H1 (cell line): Measurements from ENCODE around the gene SAFB. TPM values are rescaled to one million over a fixed set of nuclear protein-coding genes. Genes with fewer than 3 reads are reported as not detected.

ENCODE experiments used
- CTCF ChIA-PET: fragments of 300-600 bp; sonication (Branson Sonifier 250); formaldehyde crosslinking; loops from one replicate; lab custom pipeline; 2021; ENCODE audit not compliant: partially characterized antibody; lab: Charles Lee
- POLR2A ChIA-PET: fragments of 300-600 bp; sonication (Branson Sonifier 250); formaldehyde crosslinking; loops from one replicate; lab custom pipeline; 2021; ENCODE audit warnings: inconsistent platforms; ENCODE audit not compliant: partially characterized antibody; lab: Charles Lee
- DNase-seq, 2 experiments: peaks; one replicate each; pipeline versions ENCODE4 v3.0.0 to v3.0.0-alpha.2; 2010 to 2022; ENCODE audit warnings: low spot score in 2 of 2, low read depth in 1 of 2, mixed read lengths in 1 of 2
- FAIRE-seq: peaks from 2 replicates; lab custom pipeline; 2011; peaks lifted over from hg19 to GRCh38; lab: Jason Lieb, UNC
- H2AFZ ChIP-seq: 2 replicates; pipeline ENCODE4 v1.8.1; 2012; ENCODE audit warnings: low read length, inconsistent platforms
- H2AK5ac ChIP-seq: 2 replicates; pipeline ENCODE4 v1.6.1; 2013; ENCODE audit warnings: low read depth, low read length
- H2BK120ac ChIP-seq: replicated peaks from 2 replicates; pipeline ENCODE3; 2013; ENCODE audit warnings: low read depth, low read length, inconsistent platforms
- H2BK12ac ChIP-seq: 2 replicates; pipeline ENCODE4 v1.6.1; 2013; ENCODE audit warnings: low read depth, low read length
- H2BK15ac ChIP-seq: 2 replicates; pipeline ENCODE4 v1.6.1; 2013; ENCODE audit warnings: low read length
- H2BK20ac ChIP-seq: 2 replicates; pipeline ENCODE4 v1.6.1; 2013; ENCODE audit warnings: low read length
- H2BK5ac ChIP-seq: 2 replicates; pipeline ENCODE4 v1.6.1; 2013; ENCODE audit warnings: low read depth, low read length
- H3K14ac ChIP-seq: 2 replicates; pipeline ENCODE4 v1.6.1; 2013; ENCODE audit warnings: inconsistent platforms; ENCODE audit not compliant: insufficient read length
- H3K18ac ChIP-seq: 2 replicates; pipeline ENCODE4 v1.6.1; 2013; ENCODE audit warnings: low read length; ENCODE audit errors: extremely low read depth
- H3K23ac ChIP-seq: 2 replicates; pipeline ENCODE4 v1.6.1; 2013; ENCODE audit warnings: inconsistent platforms; ENCODE audit not compliant: insufficient read length
- H3K23me2 ChIP-seq: 2 replicates; pipeline ENCODE4 v1.6.1; 2013; ENCODE audit warnings: low read depth, low read length
- H3K27ac ChIP-seq: 2 replicates; pipeline ENCODE4 v1.6.1; 2011; ENCODE audit warnings: low read depth, low read length, inconsistent platforms
- H3K27me3 ChIP-seq, 4 experiments: replicated peaks in 1 of 4; 1 replicate in 1 of 4; 2 replicates in 3 of 4; pipeline versions ENCODE4 v1.6.1 to v1.8.1; 2011 to 2013; ENCODE audit warnings: low read length in 3 of 4, mild to moderate bottlenecking in 3 of 4, inconsistent platforms in 2 of 4, mixed read lengths in 2 of 4, moderate library complexity in 1 of 4; ENCODE audit not compliant: control insufficient read depth in 3 of 4, insufficient read depth in 3 of 4; ENCODE audit errors: extremely low read depth in 1 of 4
- H3K36me3 ChIP-seq, 4 experiments: 2 replicates each; pipeline versions ENCODE4 v1.6.1 to v1.8.1; 2011 to 2013; ENCODE audit warnings: mild to moderate bottlenecking in 4 of 4, low read length in 3 of 4, moderate library complexity in 2 of 4, control low read depth in 1 of 4, inconsistent platforms in 1 of 4; ENCODE audit not compliant: insufficient read depth in 4 of 4, control insufficient read depth in 2 of 4
- H3K4ac ChIP-seq: replicated peaks from 2 replicates; pipeline ENCODE3; 2013; ENCODE audit warnings: low read length, low read depth, mixed read lengths, inconsistent platforms; ENCODE audit not compliant: insufficient read length
- H3K4me1 ChIP-seq, 4 experiments: replicated peaks in 1 of 4; 1 replicate in 1 of 4; 2 replicates in 3 of 4; pipeline versions ENCODE4 v1.6.1 to v1.8.1; 2011 to 2013; ENCODE audit warnings: low read length in 3 of 4, inconsistent platforms in 2 of 4, mixed read lengths in 1 of 4; ENCODE audit not compliant: insufficient read depth in 4 of 4, control insufficient read depth in 3 of 4
- H3K4me2 ChIP-seq, 2 experiments: 2 replicates each; pipeline versions ENCODE4 v1.6.1 to v1.8.1; 2011 to 2013; ENCODE audit warnings: low read depth in 2 of 2, low read length in 2 of 2, control low read depth in 1 of 2, inconsistent platforms in 1 of 2, mild to moderate bottlenecking in 1 of 2; ENCODE audit not compliant: insufficient read depth in 1 of 2
- H3K4me3 ChIP-seq, 4 experiments: fragments of 200-600, 300-600 bp in 1 of 4; sonication (generic), shearing (Covaris generic), sonication (Bioruptor Twin) in 1 of 4; 2 replicates each; pipeline versions ENCODE4 v1.5.1 to v1.8.1; 2011 to 2016; ENCODE audit warnings: low read length in 4 of 4, low read depth in 3 of 4, control low read depth in 2 of 4, inconsistent platforms in 2 of 4, mild to moderate bottlenecking in 2 of 4, mixed read lengths in 1 of 4, moderate library complexity in 1 of 4; ENCODE audit not compliant: insufficient read depth in 2 of 4; ENCODE audit errors: extremely low read depth in 1 of 4
- H3K56ac ChIP-seq: replicated peaks from 2 replicates; pipeline ENCODE3; 2013; ENCODE audit warnings: low read depth, mild to moderate bottlenecking, mixed read lengths, low read length, inconsistent platforms; ENCODE audit not compliant: insufficient read length
- H3K79me1 ChIP-seq: 2 replicates; pipeline ENCODE4 v1.6.1; 2013; ENCODE audit warnings: low read depth, low read length, control low read depth
- H3K79me2 ChIP-seq, 2 experiments: 2 replicates each; pipeline versions ENCODE4 v1.6.1 to v1.8.1; 2012 to 2013; ENCODE audit warnings: low read length in 2 of 2, mild to moderate bottlenecking in 2 of 2, inconsistent platforms in 1 of 2; ENCODE audit not compliant: insufficient read depth in 2 of 2, control insufficient read depth in 1 of 2
- H3K9ac ChIP-seq, 4 experiments: replicated peaks in 1 of 4; 1 replicate in 1 of 4; 2 replicates in 3 of 4; pipeline versions ENCODE4 v1.6.1 to v1.8.1; 2011 to 2013; ENCODE audit warnings: low read depth in 3 of 4, low read length in 3 of 4, control low read depth in 2 of 4, mild to moderate bottlenecking in 2 of 4, moderate library complexity in 2 of 4, inconsistent platforms in 1 of 4; ENCODE audit errors: extremely low read depth in 1 of 4
- H3K9me3 ChIP-seq, 2 experiments: 2 replicates each; pipeline versions ENCODE4 v1.6.1 to v1.8.1; 2012 to 2013; ENCODE audit warnings: mild to moderate bottlenecking in 2 of 2, moderate library complexity in 2 of 2, control low read depth in 1 of 2, inconsistent platforms in 1 of 2, low read depth in 1 of 2, low read length in 1 of 2, mixed read lengths in 1 of 2; ENCODE audit not compliant: insufficient read depth in 2 of 2
- H4K20me1 ChIP-seq, 2 experiments: replicated peaks in 1 of 2; 2 replicates each; pipeline versions ENCODE3 to v1.8.1; 2011 to 2013; ENCODE audit warnings: inconsistent platforms in 2 of 2, low read length in 2 of 2, mild to moderate bottlenecking in 1 of 2; ENCODE audit not compliant: insufficient read depth in 2 of 2, control insufficient read depth in 1 of 2
- H4K5ac ChIP-seq: 2 replicates; pipeline ENCODE4 v1.6.1; 2013; ENCODE audit warnings: low read length, low read depth, mixed read lengths, inconsistent platforms; ENCODE audit not compliant: insufficient read length
- H4K8ac ChIP-seq: 2 replicates; pipeline ENCODE4 v1.8.0; 2013; ENCODE audit warnings: mild to moderate bottlenecking, moderate library complexity, low read length, inconsistent platforms; ENCODE audit not compliant: insufficient read depth; ENCODE audit errors: extremely low read depth
- H4K91ac ChIP-seq: replicated peaks from 2 replicates; pipeline ENCODE3; 2013; ENCODE audit warnings: low read length, mixed read lengths, inconsistent platforms; ENCODE audit not compliant: insufficient read length
- BCL11A ChIP-seq, 2 experiments: IDR thresholded peaks; one replicate each; pipeline ENCODE4 v1.6.1; 2011; ENCODE audit warnings: low read depth in 2 of 2, low read length in 2 of 2, mild to moderate bottlenecking in 2 of 2
- KDM4A ChIP-seq: IDR thresholded peaks from one replicate; pipeline ENCODE4 v1.7.1; 2012; ENCODE audit warnings: low read depth, mild to moderate bottlenecking, moderate library complexity, low read length, inconsistent platforms; ENCODE audit not compliant: severe bottlenecking
- WGBS, 2 experiments: shearing (Covaris generic) in 1 of 2; methylation state at CpG; one replicate each; pipeline versions ENCODE4 v1.1.6 to v1.1.7; 2013 to 2015; ENCODE audit warnings: low lambda C conversion rate in 2 of 2, mixed read lengths in 2 of 2, inconsistent platforms in 1 of 2, low coverage in 1 of 2, missing lambda C conversion rate in 1 of 2; ENCODE audit not compliant: insufficient replicate concordance in 2 of 2, insufficient coverage in 1 of 2, insufficient read length in 1 of 2; ENCODE audit errors: extremely low coverage in 1 of 2, missing lambda C conversion rate in 1 of 2; 5-methylcytosine and 5-hydroxymethylcytosine counted together
- polyA plus RNA-seq, 7 experiments: library from polyadenylated mRNA; depleted of rRNA in 3 of 7; stranded (reverse) in 5 of 7; unstranded in 2 of 7; fragments of >200 nt in 5 of 7; fragments of 200-250 nt in 2 of 7; gene quantifications; 1 replicate in 5 of 7; 2 replicates in 1 of 7; 4 replicates in 1 of 7; pipeline versions ENCODE4 v1.2.1 to v1.2.3, GENCODE V29; 2011 to 2013; ENCODE audit warnings: missing spikeins in 2 of 7, mixed read lengths in 2 of 7
- total RNA-seq: library from RNA; stranded (reverse); fragmentation: NEBNext Ultra II Directional; extraction: Animal tissue kit (Norgen Biotek cat#: 25700); gene quantifications from 2 replicates; pipeline ENCODE4 v1.2.1, GENCODE V29; 2021

Gene SAFB
- total and polyA plus RNA-seq, 2 of the 8 experiments (the other 6 are each of a cell fraction or from before 2014, with no cell fraction given) = 27.0 to 110 TPM

DNA sequence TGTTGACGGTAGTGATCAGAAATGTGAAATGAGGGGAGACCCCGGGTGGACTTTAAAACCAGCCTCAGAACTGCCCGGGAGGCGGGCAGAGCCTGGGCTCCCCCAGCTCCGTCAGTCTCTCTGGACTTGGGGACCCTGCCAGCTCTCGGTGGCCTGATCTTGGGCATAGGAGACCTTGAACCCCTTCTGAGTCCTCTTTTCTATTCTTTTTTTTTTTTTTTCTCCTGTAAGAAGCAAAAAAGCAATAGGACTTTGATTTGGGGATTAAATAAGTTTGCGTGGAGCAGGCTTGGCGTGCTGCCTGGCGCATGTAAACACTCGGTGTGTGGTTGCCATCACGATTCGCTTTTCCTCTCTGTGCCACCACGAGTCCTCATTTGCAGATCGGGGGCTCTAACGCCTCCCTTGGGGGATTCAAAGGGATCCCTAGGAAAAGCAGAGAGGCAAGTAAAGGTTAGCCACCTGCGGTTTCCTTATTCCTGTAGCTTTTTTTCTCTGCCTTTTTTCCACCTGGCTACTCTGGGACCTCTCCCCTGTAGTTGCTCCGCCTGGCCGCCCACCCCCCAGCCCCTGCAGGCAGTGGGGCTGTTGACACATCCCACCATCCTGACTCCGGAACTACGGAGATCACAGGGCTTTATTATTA is 1.3 kb downstream of the SAFB start:
- H2BK15ac ChIP-seq = no peak overlapping the region
- no peak overlapping the region for H3K27ac ChIP-seq
- H3K23me2 ChIP-seq = peaks cover 11% of the 10 kb centered on the region
- no peak overlapping the region for H4K5ac ChIP-seq
- peak overlapping the region; percentile 90 to 96 (median 93) for H3K9ac ChIP-seq
- H3K9me3 ChIP-seq = no peaks in the 10 kb centered on the region
- peak overlapping the region; percentile 90; the same call in 1 of the 2 replicates for H2BK5ac ChIP-seq
- H2BK120ac ChIP-seq = no peak overlapping the region
- DNase-seq (peak in 1 of 2 experiments; percentile 45), FAIRE-seq (no peak)
- H3K27me3 ChIP-seq = no peaks in the 10 kb centered on the region
- no peak overlapping the region for H3K23ac ChIP-seq
- ChIA-PET CTCF (interaction anchor here (1.0 to 1.4 kb wide), 2 partner anchors 8 to 41 kb away, joined by 3 to 5 read pairs; no protein-coding TSS in a partner anchor), POLR2A (interaction anchor here (0.7 to 3.4 kb wide), 15 partner anchors 8 to 69 kb away, joined by 3 to 25 read pairs (median 3); partner anchors contain the start of gene RPL36)
- peaks cover 21 to 25% of the 10 kb centered on the region in 2 experiments for H4K20me1 ChIP-seq
- H3K4me3 ChIP-seq = peak overlapping the region; percentile 88 to 100 (median 98)
- peak overlapping the region; percentile 85 to 89 for H3K4me2 ChIP-seq
- 11% methylated on average over 20 of the region's 20 CpGs; no CpG with 5 or more reads in 1 of the 2 experiments for WGBS, 2 experiments
- peaks cover 2 to 14% (median 6%) of the 10 kb centered on the region in 4 experiments; a peak in 4 of 7 replicates for H3K4me1 ChIP-seq
- H3K56ac ChIP-seq = no peak overlapping the region
- no peak overlapping the region for H3K14ac ChIP-seq
- peaks cover 11 to 56% (median 40%) of the 10 kb centered on the region in 4 experiments; a peak in 7 of 8 replicates for H3K36me3 ChIP-seq
- no peak overlapping the region for H3K4ac ChIP-seq
- H2AFZ ChIP-seq = no peak overlapping the region
- H2BK20ac ChIP-seq = no peak overlapping the region
- no peak overlapping the region for H2AK5ac ChIP-seq
- H3K18ac ChIP-seq = no peak overlapping the region
- no peak overlapping the region for H2BK12ac ChIP-seq
- H3K79me2 ChIP-seq = peaks cover 62 to 93% of the 10 kb centered on the region in 2 experiments
- H3K79me1 ChIP-seq = peaks cover 17% of the 10 kb centered on the region
- H4K8ac ChIP-seq = no peak overlapping the region
- H4K91ac ChIP-seq = no peak overlapping the region
- TF ChIP-seq BCL11A (IDR thresholded peaks at IDR 0.05; ENCODE audit: low read depth in 2 of 2, low read length in 2 of 2) = no peak
- TF ChIP-seq KDM4A = no peak
